HG03095 (cell line): ENCODE results near the gene CNTN3.

Source experiments
- ATAC-seq: cut with Tn5 transposase; IDR thresholded peaks from one replicate; pipeline ENCODE4 v1.9.1; 2021; ENCODE audit warnings: moderate library complexity; ENCODE audit not compliant: unreplicated experiment

Gene CNTN3

DNA sequence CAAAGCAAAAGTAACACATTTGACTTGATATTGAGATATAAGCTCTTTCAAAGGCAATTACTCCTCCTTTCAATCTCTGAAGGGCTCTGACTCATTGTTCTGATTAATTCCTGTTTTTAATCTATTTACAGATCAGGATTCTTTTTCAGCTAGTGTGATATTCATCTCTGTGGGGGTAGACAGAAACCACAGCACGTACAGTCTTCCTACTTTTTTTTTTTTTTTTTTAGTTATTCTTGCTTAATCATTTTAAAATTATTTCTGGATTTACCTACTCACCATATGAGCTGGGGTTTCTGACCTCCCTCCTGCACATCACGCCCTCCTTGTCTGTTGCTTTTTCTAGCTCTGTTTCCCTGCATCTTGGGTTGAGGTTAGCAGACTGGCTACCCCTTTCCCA is 1.4 kb downstream of the CNTN3 start:
- no peak for ATAC-seq

- no peak for ATAC-seq
These were observed 3.3 kb downstream of the CNTN3 start for GRCh38 chr3:74611206-74611605.

- no peak for ATAC-seq
These were observed 6.7 kb downstream of the CNTN3 start for GRCh38 chr3:74607803-74608202.

DNA sequence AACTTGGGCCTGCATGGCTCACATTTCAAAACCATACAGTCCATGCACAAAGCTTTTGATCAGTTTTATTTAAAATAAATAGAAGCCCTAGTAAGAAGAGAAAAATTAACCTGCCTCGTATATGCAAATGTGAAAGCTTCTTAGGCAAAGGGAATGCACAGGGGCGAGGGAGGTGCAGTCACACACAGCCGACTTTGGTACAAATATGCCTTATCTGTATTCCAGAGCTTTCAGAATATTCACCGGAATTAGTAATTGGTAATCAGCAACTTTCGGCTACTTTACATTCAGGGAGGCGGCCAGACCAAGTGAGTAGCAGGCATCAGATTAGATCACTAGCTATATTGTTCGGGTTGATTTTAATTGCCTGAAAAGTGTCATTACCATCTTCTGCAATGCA is 7.5 kb downstream of the CNTN3 start:
- ATAC-seq: no peak

DNA sequence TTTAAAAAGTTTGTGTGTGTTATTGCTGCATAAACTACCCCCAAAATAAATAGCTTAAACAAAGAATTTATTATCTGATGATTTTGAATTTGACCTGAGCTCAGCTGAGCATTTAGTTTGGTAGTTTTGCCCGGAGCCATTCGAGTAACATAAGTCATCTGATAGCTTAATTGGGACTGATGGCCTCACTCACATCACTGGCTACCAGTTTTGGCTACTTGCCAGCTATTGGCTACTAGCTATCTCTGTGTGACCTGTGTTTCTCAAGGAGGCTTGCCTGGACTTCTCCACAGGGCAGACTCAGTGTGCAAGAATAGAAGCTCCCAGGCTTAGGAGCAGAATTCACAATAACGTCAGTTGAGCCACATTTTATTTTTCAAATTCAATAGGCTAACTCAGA is 9.0 kb downstream of the CNTN3 start:
- ATAC-seq: no peak

DNA sequence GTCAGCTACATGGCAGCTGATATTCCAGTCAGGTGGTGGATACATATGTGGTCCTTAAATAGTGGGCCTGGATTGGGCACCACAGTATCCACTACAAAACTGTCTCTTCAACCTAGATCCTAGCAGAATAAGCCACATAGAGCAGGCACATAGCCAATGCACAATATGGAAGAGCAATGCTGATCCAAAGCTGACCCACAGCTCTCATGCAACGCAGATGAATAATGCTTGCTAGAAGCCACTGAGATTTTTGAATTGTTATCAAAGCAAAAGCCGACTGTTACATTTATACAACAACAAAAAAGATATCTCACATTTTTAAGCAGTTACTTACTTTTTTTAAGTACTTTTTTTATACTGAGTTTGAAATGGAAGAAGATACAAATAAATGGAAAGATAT is 11.2 kb downstream of the CNTN3 start:
- no peak for ATAC-seq

DNA sequence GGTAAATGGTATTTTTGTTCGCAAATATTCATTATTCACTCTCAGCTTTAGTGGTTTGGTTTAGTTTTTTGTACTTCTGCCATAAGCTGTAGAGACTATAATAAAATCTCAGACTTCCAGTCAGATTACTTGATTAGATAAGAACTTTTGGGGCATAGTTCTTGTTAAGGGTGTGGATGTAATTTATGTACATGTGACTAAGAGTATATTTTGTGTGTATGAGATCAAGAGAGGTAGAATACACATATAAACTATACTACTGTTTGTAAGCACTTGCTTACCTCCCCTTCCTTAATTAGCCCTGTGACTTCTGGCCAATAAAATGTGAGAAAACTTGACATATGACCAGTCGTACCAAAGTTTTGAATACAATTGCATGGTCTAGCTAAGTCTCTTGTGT is 12.0 kb downstream of the CNTN3 start:
- ATAC-seq: no peak

GRCh38 chr3:74601793-74602192 is 12.7 kb downstream of the CNTN3 start:
- ATAC-seq: no peak

GRCh38 chr3:74599564-74599963 is 14.9 kb downstream of the CNTN3 start:
- ATAC-seq: no peak

- ATAC-seq: no peak
These were observed 21.3 kb downstream of the CNTN3 start for GRCh38 chr3:74593152-74593551.

DNA sequence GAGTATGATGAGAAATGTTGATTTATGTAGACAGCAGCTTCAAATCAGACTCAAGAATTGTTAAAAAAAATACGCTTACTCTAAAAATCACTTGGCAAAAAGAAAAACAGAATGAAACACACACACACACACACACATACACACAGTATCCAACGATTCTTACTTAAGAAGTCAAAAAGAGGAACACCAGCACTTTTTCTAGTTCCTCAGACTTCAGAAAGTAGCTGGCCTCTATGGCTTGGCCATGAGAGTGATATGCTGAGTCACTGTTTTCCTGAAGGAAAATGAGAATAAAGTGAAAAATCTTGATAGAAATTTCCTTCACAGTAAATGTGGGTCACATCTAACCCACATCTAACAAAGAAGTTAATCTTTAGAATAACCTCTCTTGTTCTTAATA is 22.1 kb downstream of the CNTN3 start:
- no peak for ATAC-seq

DNA sequence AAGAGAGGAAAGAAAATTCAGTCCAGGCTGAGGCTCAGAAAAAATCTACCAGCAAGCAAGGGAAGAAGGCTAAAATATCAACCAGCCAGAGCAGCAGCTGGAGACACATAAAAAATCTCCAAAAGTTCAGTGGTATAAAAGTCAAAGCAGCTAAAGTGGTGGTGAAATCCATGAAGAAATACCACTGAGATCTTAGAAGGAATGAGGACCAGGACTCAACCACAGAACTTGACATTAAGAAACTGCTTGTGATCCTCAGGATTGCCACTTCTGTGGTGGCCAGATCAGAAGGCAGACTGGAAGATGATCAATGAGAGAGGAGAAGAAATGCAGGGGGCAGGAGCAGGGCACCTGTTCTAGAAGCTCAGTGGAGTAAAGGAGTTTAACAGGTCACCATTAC is 22.5 kb downstream of the CNTN3 start:
- no peak for ATAC-seq

DNA sequence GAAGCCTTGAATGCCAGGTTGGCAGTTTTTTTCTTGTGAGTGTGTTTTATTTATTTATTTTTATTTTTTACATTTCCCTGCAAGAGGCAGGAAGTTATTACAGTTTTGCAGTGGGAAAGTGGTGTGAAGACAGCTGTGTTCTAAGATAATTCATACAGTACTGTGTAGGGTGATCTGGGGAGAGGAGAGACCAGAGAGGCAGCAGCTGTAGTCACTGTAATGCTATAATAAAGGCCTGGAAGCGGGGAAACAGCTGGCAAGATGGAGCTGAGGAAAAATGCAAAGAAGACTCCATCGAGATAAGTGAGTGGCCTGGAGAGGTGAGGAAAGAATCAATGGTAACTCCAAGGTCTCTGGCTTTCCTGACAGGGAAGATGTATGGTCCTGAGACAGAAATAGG is 23.1 kb downstream of the CNTN3 start:
- ATAC-seq: no peak

DNA sequence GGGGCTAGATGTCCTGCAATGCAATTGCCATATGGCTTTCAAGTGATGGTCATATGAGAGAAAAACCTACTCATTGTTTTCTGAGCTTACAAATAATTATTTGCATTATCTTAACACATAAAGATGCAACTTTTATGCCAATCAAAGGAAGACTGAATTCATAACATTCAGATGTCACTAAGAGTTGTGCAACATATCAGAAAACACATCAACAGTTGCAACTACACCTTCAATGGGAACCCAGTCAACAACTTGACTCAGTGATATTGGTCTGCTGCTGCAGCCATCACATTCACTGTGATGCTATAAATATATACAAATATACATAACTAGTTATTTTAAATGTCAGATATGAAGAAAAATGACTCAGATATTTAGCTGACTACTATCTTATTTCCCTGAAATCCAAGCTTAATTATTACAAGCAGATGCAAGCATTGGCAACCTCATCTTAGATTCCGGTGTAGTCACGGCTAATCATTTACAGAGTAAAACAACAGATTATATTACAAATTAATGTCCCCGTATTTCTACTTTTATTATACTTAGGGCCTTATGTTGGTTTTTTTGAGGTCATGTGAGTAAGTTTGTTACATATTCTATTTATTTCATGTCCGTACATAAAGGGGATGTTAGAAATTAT is 23.7 kb downstream of the CNTN3 start:
- ATAC-seq: no peak

DNA sequence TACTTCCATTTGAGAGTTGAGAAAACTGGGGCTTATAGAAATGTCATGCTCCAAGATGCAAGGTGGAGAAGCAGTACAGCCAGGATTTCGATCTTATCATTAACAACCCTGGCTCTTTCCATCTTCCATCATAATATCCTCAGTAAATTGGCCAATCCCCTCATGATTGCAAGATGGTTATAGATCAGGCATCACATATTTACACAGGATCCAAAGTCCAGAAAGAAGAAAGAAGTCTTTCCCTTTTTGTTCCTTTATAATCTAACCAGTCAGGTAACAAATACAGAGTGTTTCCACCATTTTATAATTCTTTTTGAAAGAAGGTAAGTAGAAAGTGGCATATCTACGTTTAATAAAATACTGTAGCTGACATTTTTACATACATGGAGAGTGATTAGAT is 29.7 kb downstream of the CNTN3 start:
- ATAC-seq: no peak

DNA sequence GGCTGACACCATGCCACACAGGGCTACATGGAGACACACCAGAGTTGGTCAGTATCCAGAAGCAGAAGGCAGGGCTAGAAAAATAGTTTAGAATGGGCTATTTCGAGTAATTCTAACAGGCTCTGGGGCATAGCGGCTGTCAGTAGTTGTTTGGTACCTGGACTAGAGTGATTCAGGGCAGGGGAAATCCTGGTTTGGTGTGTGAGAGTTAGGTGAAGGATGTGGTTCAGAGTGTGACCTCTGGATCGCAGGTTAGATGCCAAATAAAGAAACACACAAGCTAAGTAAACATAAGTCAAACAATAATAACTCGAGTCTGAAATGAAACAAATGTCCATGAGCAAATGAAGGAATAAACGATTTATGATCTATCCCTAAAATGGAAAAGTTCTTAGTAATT is 31.5 kb downstream of the CNTN3 start:
- ATAC-seq: no peak

- ATAC-seq: no peak
These were observed 38.6 kb downstream of the CNTN3 start for GRCh38 chr3:74575857-74576256.

DNA sequence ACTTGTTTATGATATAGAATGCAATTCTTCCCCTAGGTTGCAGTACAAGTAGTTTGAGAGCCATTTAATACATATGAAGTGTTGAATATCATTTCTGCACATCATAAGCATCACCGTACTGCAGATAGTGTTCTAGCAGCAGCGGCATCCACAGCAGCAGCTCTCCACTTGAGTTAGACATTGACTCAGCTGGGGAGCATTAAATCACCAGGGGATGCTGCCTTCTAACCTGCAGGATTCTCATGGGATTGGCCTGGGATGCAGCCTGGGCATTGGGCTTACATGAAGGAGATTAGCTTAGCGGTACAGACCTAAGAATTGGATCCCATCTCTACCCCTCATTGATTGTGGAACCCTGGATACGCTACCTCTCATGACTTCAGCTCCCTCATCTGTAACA is 43.3 kb downstream of the CNTN3 start:
- ATAC-seq: no peak
